Measurements from ENCODE around the gene PCBP3.
"Not testable (repeated sequence)": the region's sequence is repeated elsewhere in the genome, so short reads cannot be mapped to it uniquely, and the experiment has no call there.

Gene PCBP3

GRCh38 chr21:45607909-45608295 lies 35.6 kb upstream of the PCBP3 start:
- no peak for DNase-seq
- no peak overlapping the region for H3K4me3 ChIP-seq (ENCODE audit: control insufficient read depth in 1 of 7, extremely low read depth in 1 of 7, insufficient read depth in 4 of 7, low read depth in 2 of 7, low read length in 6 of 7)
- H3K9me3 ChIP-seq (ENCODE audit: control extremely low read depth in 1 of 5, control insufficient read depth in 4 of 5, insufficient read depth in 2 of 5, low read depth in 1 of 5, low read length in 4 of 5): peaks cover 0 to 10% (median 4%) of the 10 kb centered on the region in 5 experiments
- POLR2A ChIA-PET: no interaction called here
- no peaks in the 10 kb centered on the region for H3K36me3 ChIP-seq (ENCODE audit: control insufficient read depth in 4 of 4, insufficient read depth in 4 of 4, low read length in 3 of 4)
- 89% methylated on average over 7 of the region's 20 CpGs for WGBS (ENCODE audit: insufficient coverage)
- H3K27ac ChIP-seq (ENCODE audit: insufficient read depth in 1 of 2, low read depth in 1 of 2, low read length in 2 of 2, poor library complexity in 1 of 2, severe bottlenecking in 2 of 2): no peak overlapping the region
- peaks cover 0 to 20% (median 0%) of the 10 kb centered on the region in 5 experiments for H3K27me3 ChIP-seq (replicated peaks in 2 of 5; ENCODE audit: control insufficient read depth in 4 of 5, insufficient read depth in 5 of 5, low read length in 4 of 5)
- H3K4me1 ChIP-seq (ENCODE audit: control extremely low read depth in 1 of 4, control insufficient read depth in 4 of 4, insufficient read depth in 4 of 4, low read length in 3 of 4): no peaks in the 10 kb centered on the region
- CTCF ChIA-PET: no interaction called here

- POLR2A ChIA-PET, DNase-seq: not testable (repeated sequence)
These were observed 34.6 kb upstream of the PCBP3 start for GRCh38 chr21:45608747-45609470.

GRCh38 chr21:45609616-45610015 lies 33.9 kb upstream of the PCBP3 start:
- H3K27ac ChIP-seq (ENCODE audit: insufficient read depth in 1 of 2, low read depth in 1 of 2, low read length in 2 of 2, poor library complexity in 1 of 2, severe bottlenecking in 2 of 2); H3K9me3 ChIP-seq (ENCODE audit: control extremely low read depth in 1 of 5, control insufficient read depth in 4 of 5, insufficient read depth in 2 of 5, low read depth in 1 of 5, low read length in 4 of 5); H3K36me3 ChIP-seq (ENCODE audit: control insufficient read depth in 4 of 4, insufficient read depth in 4 of 4, low read length in 3 of 4); CTCF ChIA-PET; DNase-seq; H3K4me3 ChIP-seq (ENCODE audit: control insufficient read depth in 1 of 7, extremely low read depth in 1 of 7, insufficient read depth in 4 of 7, low read depth in 2 of 7, low read length in 6 of 7); H3K4me1 ChIP-seq (ENCODE audit: control extremely low read depth in 1 of 4, control insufficient read depth in 4 of 4, insufficient read depth in 4 of 4, low read length in 3 of 4); POLR2A ChIA-PET: not testable (repeated sequence)
- peaks cover 0 to 20% (median 0%) of the 10 kb centered on the region in 5 experiments for H3K27me3 ChIP-seq (replicated peaks in 2 of 5; ENCODE audit: control insufficient read depth in 4 of 5, insufficient read depth in 5 of 5, low read length in 4 of 5)
- 91% methylated on average over 6 of the region's 6 CpGs for WGBS (ENCODE audit: insufficient coverage)

More at GRCh38 chr21:45608747-45609470, 34.6 kb upstream of the PCBP3 start:
- 87% methylated on average over 2 of the region's 15 CpGs for WGBS (ENCODE audit: insufficient coverage)
- H3K27me3 ChIP-seq (replicated peaks in 2 of 5; ENCODE audit: control insufficient read depth in 4 of 5, insufficient read depth in 5 of 5, low read length in 4 of 5): peaks cover 0 to 20% (median 0%) of the 10 kb centered on the region in 5 experiments
- H3K27ac ChIP-seq (ENCODE audit: insufficient read depth in 1 of 2, low read depth in 1 of 2, low read length in 2 of 2, poor library complexity in 1 of 2, severe bottlenecking in 2 of 2); H3K4me1 ChIP-seq (ENCODE audit: control extremely low read depth in 1 of 4, control insufficient read depth in 4 of 4, insufficient read depth in 4 of 4, low read length in 3 of 4); H3K9me3 ChIP-seq (ENCODE audit: control extremely low read depth in 1 of 5, control insufficient read depth in 4 of 5, insufficient read depth in 2 of 5, low read depth in 1 of 5, low read length in 4 of 5); H3K36me3 ChIP-seq (ENCODE audit: control insufficient read depth in 4 of 4, insufficient read depth in 4 of 4, low read length in 3 of 4); H3K4me3 ChIP-seq (ENCODE audit: control insufficient read depth in 1 of 7, extremely low read depth in 1 of 7, insufficient read depth in 4 of 7, low read depth in 2 of 7, low read length in 6 of 7); CTCF ChIA-PET: not testable (repeated sequence)

- Histone ChIP-seq H3K4me1 (ENCODE audit: control extremely low read depth in 1 of 4, control insufficient read depth in 4 of 4, insufficient read depth in 4 of 4, low read length in 3 of 4) (no peaks in the 10 kb centered on the region), H3K27ac (ENCODE audit: insufficient read depth in 1 of 2, low read depth in 1 of 2, low read length in 2 of 2, poor library complexity in 1 of 2, severe bottlenecking in 2 of 2) (no peak overlapping the region), H3K9me3 (ENCODE audit: control extremely low read depth in 1 of 5, control insufficient read depth in 4 of 5, insufficient read depth in 2 of 5, low read depth in 1 of 5, low read length in 4 of 5) (no peaks in the 10 kb centered on the region), H3K27me3 (replicated peaks in 2 of 5; ENCODE audit: control insufficient read depth in 4 of 5, insufficient read depth in 5 of 5, low read length in 4 of 5) (peaks cover 0 to 25% (median 3%) of the 10 kb centered on the region in 5 experiments), H3K4me3 (ENCODE audit: control insufficient read depth in 1 of 7, extremely low read depth in 1 of 7, insufficient read depth in 4 of 7, low read depth in 2 of 7, low read length in 6 of 7) (no peak overlapping the region), H3K36me3 (ENCODE audit: control insufficient read depth in 4 of 4, insufficient read depth in 4 of 4, low read length in 3 of 4) (no peaks in the 10 kb centered on the region)
- DNase-seq: no peak
- WGBS (ENCODE audit: insufficient coverage): 93% methylated on average over 10 of the region's 12 CpGs
- ChIA-PET CTCF (no interaction called here), POLR2A (no interaction called here)
These were observed 32.2 kb upstream of the PCBP3 start for GRCh38 chr21:45611296-45611695.

- peaks cover 0 to 32% (median 4%) of the 10 kb centered on the region in 5 experiments for H3K27me3 ChIP-seq (replicated peaks in 2 of 5; ENCODE audit: control insufficient read depth in 4 of 5, insufficient read depth in 5 of 5, low read length in 4 of 5)
- no peak overlapping the region for H3K4me3 ChIP-seq (ENCODE audit: control insufficient read depth in 1 of 7, extremely low read depth in 1 of 7, insufficient read depth in 4 of 7, low read depth in 2 of 7, low read length in 6 of 7)
- H3K9me3 ChIP-seq (ENCODE audit: control extremely low read depth in 1 of 5, control insufficient read depth in 4 of 5, insufficient read depth in 2 of 5, low read depth in 1 of 5, low read length in 4 of 5): no peaks in the 10 kb centered on the region
- no peaks in the 10 kb centered on the region for H3K36me3 ChIP-seq (ENCODE audit: control insufficient read depth in 4 of 4, insufficient read depth in 4 of 4, low read length in 3 of 4)
- ChIA-PET CTCF (no interaction called here), POLR2A (no interaction called here)
- H3K4me1 ChIP-seq (ENCODE audit: control extremely low read depth in 1 of 4, control insufficient read depth in 4 of 4, insufficient read depth in 4 of 4, low read length in 3 of 4): no peaks in the 10 kb centered on the region
- no peak overlapping the region for H3K27ac ChIP-seq (ENCODE audit: insufficient read depth in 1 of 2, low read depth in 1 of 2, low read length in 2 of 2, poor library complexity in 1 of 2, severe bottlenecking in 2 of 2)
- WGBS (ENCODE audit: insufficient coverage): 86% methylated on average over 25 of the region's 25 CpGs
- no peak for DNase-seq
These were observed 31.4 kb upstream of the PCBP3 start for GRCh38 chr21:45611939-45612664.

- H3K36me3 ChIP-seq (ENCODE audit: control insufficient read depth in 4 of 4, insufficient read depth in 4 of 4, low read length in 3 of 4); H3K4me3 ChIP-seq (ENCODE audit: control insufficient read depth in 1 of 7, extremely low read depth in 1 of 7, insufficient read depth in 4 of 7, low read depth in 2 of 7, low read length in 6 of 7); POLR2A ChIA-PET; H3K4me1 ChIP-seq (ENCODE audit: control extremely low read depth in 1 of 4, control insufficient read depth in 4 of 4, insufficient read depth in 4 of 4, low read length in 3 of 4); DNase-seq; H3K27ac ChIP-seq (ENCODE audit: insufficient read depth in 1 of 2, low read depth in 1 of 2, low read length in 2 of 2, poor library complexity in 1 of 2, severe bottlenecking in 2 of 2); H3K9me3 ChIP-seq (ENCODE audit: control extremely low read depth in 1 of 5, control insufficient read depth in 4 of 5, insufficient read depth in 2 of 5, low read depth in 1 of 5, low read length in 4 of 5); CTCF ChIA-PET: not testable (repeated sequence)
- peaks cover 0 to 37% (median 5%) of the 10 kb centered on the region in 5 experiments for H3K27me3 ChIP-seq (replicated peaks in 2 of 5; ENCODE audit: control insufficient read depth in 4 of 5, insufficient read depth in 5 of 5, low read length in 4 of 5)
- WGBS (ENCODE audit: insufficient coverage): 100% methylated on average over 1 of the region's 7 CpGs
These were observed 30.9 kb upstream of the PCBP3 start for GRCh38 chr21:45612665-45613019.

GRCh38 chr21:45613396-45613795 lies 30.1 kb upstream of the PCBP3 start:
- H3K27me3 ChIP-seq (replicated peaks in 2 of 5; ENCODE audit: control insufficient read depth in 4 of 5, insufficient read depth in 5 of 5, low read length in 4 of 5): peaks cover 0 to 38% (median 5%) of the 10 kb centered on the region in 5 experiments
- no peaks in the 10 kb centered on the region for H3K4me1 ChIP-seq (ENCODE audit: control extremely low read depth in 1 of 4, control insufficient read depth in 4 of 4, insufficient read depth in 4 of 4, low read length in 3 of 4)
- H3K9me3 ChIP-seq (ENCODE audit: control extremely low read depth in 1 of 5, control insufficient read depth in 4 of 5, insufficient read depth in 2 of 5, low read depth in 1 of 5, low read length in 4 of 5): no peaks in the 10 kb centered on the region
- 79% methylated on average over 6 of the region's 6 CpGs for WGBS (ENCODE audit: insufficient coverage)
- H3K36me3 ChIP-seq (ENCODE audit: control insufficient read depth in 4 of 4, insufficient read depth in 4 of 4, low read length in 3 of 4): no peaks in the 10 kb centered on the region
- H3K27ac ChIP-seq (ENCODE audit: insufficient read depth in 1 of 2, low read depth in 1 of 2, low read length in 2 of 2, poor library complexity in 1 of 2, severe bottlenecking in 2 of 2): no peak overlapping the region
- POLR2A ChIA-PET: no interaction called here
- no peak overlapping the region for H3K4me3 ChIP-seq (ENCODE audit: control insufficient read depth in 1 of 7, extremely low read depth in 1 of 7, insufficient read depth in 4 of 7, low read depth in 2 of 7, low read length in 6 of 7)
- no peak for DNase-seq
- CTCF ChIA-PET: no interaction called here

Data from common myeloid progenitor, CD34-positive (primary cell).